Measurements from ENCODE around the gene WNK3.

Gene WNK3

DNA sequence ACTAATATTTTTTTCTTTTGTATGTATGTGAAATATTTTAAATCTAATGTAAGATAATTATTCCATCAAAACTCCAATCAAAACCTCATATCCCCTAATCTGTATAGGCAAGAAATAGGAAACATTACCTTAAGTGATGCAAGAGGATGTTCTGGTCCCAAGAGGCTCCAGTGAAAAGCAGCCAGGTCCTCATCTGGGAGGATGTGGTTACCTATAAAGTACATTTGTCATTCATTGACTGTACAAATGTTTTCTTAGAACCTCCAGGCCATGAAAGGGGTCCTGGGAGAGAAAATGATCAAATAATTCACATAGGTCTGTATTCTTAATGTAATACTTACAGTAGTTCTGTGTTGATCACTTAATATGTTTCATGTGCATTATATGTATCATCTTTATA is 200.3 kb downstream of the WNK3 start:
- no peak for DNase-seq
